GM21360 (cell line): ENCODE results near the gene GGN.
"Not testable (repeated sequence)": the region's sequence is repeated elsewhere in the genome, so short reads cannot be mapped to it uniquely, and the experiment has no call there.

ENCODE experiments used
- ATAC-seq: cut with Tn5 transposase; IDR thresholded peaks from one replicate; pipeline ENCODE4 v1.9.1; 2021; ENCODE audit warnings: mild to moderate bottlenecking, moderate library complexity; ENCODE audit not compliant: unreplicated experiment

GGN gene, protein sequence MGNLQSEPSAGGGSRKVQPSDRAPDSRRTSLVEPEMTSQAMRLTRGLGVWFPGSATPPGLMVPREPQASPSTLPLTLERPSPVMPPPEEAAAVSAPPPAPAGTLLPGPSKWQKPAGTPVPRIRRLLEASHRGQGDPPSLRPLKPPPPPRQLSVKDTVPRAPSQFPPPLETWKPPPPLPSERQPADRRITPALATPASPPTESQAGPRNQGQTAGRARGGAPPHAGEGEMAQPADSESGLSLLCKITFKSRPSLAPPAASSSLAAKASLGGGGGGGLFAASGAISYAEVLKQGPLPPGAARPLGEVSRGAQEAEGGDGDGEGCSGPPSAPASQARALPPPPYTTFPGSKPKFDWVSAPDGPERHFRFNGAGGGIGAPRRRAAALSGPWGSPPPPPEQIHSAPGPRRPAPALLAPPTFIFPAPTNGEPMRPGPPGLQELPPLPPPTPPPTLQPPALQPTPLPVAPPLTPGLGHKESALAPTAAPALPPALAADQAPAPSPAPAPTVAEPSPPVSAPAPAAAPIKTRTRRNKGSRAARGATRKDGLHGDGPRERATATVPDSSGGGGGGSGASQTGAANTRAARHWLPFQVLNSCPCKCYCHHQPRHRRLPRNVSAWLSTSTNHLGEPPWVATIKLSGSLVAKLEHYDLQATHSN

DNA sequence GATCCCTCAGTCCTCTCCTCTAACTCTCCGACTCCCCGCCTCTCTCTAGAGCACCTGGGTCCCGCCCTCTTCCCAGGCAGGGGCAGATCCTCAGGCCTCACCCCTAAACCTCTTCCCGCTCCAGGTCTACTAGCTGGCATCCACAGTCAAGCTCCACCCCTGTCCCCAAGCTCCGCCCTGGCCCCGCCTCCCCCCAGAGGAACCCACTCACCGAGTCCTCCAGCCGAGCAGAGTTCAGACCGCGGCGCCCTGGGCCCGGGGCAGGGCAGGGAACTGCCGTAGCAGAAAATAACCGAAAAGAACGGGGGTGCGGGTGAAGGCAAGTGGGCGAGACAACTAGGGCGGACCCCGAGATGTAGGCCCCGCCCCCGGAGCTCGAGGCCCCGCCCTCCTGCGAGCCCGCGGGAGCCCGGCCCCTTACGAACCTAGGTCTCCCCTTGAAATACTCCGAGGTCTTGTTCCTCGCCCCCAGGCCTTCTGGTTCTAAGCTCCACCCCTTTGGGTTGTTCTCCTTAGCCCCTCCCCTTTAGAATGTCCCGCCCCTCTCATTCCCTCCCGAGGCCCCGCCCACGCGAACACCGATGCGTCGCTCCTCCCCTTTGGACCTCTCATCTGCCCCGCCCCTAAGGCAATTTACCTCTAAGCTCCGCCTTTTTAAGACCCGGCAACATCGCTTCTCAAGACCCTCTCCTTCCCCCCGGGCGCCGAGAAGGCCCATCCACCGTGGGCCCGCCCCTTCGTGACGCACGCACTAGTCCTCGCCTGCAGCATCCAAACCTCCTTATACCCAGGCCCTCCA lies at the start of gene GGN:
TSS of gene GGN (minus strand) at position 485 of the 799 bp plus-strand sequence. CDS start 773 bp downstream, outside the sequence.
- ATAC-seq, result peak; percentile 41

DNA sequence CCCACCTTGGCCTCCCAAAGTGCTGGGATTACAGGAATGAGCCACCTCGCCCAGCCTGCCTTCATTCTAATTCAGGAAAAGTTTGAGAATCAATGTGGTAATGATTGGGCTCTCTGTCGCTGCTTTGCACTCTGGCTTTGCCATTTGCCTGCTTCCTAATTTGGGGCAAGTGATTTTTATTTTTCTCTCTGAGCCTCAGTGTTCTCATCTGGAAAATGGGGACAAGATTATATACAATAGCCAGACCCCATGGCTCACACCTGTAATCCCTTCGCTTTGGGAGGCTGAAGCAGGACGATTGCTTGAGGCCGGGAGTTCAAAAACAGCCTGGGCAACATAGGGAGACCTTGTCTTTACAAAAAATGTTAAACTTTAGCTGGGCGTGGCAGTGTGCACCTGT lies 49.5 kb upstream of the GGN start:
- no peak for ATAC-seq

DNA sequence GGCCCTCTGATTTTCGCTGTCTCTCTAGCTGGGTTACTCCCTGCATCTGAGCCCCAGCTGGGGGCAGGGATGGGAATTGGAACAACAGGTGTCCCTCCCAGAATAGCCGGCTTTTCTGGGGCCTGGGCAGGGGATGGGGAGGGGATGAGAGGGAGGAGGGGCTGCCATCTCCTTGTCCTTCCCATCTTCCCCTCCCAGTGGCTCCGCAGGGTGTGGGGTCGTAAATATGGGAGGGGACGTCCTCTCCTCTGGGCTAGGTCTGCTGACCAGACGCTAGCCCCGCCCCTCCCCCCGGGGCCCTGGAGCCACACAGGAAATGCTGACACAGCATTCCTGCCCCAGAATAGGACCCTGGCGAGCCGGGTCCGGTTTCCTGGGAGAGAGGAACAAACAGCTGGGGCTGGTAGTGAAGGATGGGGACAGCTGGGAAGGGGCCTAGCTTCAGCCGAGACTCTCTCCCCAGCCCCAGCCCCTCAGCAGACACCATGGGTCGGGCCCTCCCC lies 46.8 kb upstream of the GGN start:
- no peak for ATAC-seq

DNA sequence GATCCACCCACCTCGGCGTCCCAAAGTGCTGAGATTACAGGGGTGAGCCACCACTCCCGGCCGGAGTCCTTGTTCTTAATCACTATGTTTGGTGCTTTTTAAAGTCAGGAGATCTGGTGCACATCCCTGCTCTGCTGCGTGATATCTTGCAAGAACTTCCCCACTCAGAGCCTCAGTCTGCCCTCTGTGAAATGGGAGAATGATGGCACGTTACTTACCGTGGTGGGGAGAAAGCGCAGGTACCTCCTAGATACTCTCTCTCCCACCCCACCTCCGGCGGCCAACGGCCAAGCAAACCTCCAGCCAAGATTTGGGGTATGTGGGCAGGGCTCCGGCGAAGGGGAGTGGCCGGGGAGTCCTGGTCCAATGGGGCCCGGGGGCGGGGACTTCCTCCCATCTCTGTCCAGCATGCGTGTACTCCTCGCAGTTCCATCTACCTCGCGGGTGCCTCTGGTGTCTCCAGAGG lies 45.5 kb upstream of the GGN start, which contains the start of gene RYR1:
TSS of gene RYR1 (plus strand) at position 424 of the 466 bp plus-strand sequence. CDS start 139 bp downstream, outside the sequence.
- ATAC-seq, result no peak

DNA sequence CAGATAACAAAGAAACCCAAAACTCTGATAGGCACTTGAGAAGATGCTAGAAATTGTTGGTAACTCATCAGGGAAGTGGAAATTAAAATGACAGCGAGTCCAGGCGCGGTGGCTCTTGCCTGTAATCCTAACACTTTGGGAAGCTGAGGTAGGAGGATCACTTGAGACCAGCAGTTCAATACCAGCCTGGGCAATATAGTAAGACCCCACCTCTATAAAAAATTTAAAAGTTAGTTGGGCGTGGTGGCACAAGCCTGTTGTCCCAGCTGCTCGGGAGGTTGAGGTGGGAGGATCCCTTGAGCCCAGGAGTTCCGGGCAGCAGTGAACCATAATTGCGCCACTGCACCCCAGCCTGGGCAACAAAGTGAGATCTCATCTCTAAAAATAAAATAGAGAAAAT lies 43.1 kb upstream of the GGN start:
- no peak for ATAC-seq

DNA sequence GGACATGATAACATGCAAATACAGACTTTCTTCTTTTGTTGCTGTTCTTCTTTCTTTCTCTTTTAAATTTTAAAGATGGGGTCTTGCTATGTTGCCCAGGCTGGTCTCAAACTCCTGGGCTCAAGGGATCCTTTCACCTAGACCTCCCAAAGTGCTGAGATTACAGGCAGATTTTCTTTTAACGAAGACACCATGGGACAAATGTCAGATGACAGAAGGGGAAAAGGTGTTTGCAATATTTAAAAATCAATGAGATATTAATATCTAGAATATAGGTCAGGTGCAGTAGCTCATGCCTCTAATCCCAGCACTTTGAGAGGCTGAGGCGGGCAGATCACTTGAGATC lies 42.0 kb upstream of the GGN start:
- ATAC-seq, result no peak

DNA sequence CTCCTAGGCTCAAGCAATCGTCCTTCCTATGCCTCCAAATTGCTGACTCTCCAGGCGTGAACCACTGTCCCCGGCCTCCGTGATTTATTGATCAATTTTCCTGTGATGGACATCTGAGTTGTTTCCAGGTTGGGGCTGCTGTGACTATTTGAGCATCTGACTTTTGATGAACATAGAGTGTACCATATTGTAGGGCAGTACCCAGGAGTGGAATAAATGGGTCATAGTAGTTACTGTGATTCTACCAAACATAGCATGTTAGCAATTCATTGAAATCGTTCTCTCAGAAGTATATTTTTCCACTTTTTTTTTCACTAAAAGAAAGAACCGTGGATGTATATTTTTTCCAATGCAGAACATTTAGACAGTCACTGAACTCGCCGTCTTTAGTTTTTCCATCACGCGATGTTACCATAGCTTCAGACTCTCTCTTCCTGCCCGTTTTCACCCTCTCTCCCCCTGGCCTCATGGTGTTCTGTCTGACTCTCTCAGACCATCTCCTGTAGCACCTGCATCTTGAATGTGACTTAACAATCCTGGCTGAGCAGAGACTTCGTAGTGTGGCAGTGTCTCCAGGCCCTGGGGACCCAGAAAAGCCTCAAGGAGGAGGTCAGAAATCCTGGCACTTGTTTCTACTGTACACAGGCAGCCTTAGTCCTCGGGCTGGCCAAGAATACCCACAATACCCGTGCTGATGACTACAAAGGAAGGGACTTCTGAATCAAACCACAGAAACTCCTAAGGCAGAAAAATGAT lies 41.4 kb upstream of the GGN start:
- no peak for ATAC-seq

DNA sequence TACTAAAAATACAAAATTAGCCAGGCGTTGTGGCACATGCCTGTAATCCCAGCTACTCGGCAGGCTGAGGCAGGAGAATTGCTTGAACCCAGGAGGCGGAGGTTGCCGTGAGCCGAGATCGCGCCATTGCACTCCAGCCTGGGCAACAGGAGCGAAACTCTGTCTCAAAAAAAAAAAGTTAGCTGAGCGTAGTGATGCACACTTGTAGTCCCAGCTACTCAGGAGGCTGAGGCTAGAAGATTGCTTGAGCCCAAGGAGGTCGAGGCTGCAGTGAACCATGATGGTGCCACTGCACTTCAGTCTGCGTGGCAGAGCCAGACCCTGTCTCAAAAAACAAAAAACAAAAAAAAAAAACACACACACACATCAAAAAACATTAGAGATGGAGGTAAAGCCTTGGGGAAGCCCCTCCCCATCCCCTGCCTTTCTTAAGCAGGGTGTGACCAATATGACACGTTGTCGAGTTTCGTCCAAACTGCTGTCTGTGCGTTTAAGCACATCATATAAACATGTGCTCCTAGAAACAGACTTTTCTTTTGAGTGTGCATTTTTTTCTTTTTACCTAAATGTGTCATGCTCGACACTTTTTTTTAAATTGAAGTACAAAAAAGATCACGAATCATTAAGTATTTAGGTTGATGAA lies 39.3 kb upstream of the GGN start:
- ATAC-seq, result not testable (repeated sequence)

DNA sequence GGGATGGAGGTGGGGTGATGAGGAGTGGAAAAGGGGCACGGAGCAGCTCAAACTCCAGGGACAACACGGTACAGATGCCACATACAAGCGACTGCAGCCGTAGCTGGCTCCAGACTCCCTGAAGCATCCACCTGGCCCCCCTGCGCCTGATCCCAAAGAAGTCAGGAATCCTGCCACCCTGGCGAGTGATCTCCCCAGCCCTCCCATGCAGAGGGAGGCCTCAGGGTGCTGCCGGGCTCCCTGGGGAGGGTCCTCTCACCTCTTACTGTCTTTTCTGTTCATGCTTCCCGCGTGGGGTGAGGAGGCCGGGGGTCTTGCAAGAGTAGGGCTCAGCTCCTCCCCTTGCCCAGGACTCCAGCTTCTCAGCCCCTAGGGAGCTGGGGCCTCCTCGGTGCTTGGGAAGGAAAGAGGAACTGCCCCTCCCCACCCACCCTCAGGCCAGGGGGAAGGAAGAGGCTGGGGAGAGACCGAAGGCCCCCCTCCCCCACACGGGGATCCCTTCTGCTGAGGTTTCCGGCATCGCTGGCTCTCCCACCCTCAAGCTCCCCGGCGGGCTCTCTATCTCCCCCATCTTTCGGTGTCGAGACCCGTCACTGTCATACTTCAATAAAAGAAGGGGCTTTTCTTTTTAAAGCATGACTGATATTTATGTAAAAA lies 38.1 kb upstream of the GGN start, which contains the start of gene RASGRP4:
TSS of gene RASGRP4 (minus strand) at position 410 of the 657 bp plus-strand sequence. CDS start at position 282, 128 bp downstream.
- no peak for ATAC-seq

DNA sequence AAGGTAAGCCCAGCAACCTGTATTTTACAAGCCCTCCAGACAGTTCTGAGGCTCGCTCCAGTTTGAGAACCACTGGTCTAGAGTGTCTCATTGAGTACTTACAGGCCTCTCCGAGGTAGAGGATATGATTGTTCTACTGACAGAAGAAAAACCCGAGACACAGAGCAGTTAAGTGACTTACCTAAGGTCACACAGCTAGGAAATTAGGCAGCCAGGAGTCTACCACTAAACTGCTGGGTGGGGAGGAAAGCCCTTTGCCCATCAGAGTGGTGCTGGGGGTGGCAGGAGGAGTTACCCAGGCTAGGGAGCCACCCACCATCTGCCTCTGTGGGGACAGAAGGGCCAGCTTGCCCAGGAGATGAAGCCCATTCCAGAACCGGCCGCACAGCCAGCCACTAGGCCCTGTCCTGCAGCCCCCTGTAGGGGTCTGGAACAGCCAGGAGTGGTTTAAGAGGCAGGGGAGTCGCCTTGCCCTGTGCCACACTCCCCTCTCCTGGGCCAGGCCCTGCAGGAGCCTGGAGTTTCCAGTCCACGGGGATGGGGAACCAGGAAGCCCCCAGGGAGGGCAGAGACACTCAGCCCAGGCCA lies 37.5 kb upstream of the GGN start:
- ATAC-seq, result no peak

DNA sequence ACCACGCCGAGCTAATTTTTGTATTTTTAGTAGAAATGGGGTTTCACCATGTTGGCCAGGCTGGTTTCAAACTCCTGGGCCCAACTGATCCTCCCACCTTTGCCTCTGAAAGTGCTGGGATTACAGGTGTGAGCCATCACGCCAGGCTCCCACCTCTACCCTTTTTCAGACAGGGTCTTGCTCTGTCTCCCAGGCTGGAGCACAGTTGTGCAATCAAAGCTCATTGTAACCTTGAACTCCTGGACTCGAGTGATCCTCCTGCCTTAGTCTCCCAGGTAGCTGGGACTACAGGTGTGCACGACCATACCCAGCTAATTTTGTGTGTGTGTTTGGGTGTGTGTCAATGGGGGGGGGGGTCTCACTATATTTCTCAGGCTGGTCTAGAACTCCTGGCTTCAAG lies 36.4 kb upstream of the GGN start:
- ATAC-seq, result no peak

DNA sequence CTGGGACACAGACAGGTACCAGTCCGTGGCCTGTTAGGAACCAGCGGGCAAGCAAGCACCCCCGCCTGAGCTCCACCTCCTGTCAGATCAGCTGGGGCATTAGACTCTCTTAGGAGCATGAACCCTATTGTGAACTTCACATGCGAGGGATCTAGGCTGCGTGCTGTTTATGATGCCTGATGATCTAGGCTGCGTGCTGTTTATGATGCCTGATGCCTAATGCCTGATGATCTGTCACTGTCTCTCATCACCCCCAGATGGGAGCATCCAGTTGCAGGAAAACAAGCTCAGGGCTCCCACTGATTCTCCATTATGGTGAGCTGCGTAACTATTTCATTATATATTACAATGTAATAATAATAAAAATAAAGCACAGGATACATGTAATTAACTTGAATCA lies 34.6 kb upstream of the GGN start:
- no peak for ATAC-seq

DNA sequence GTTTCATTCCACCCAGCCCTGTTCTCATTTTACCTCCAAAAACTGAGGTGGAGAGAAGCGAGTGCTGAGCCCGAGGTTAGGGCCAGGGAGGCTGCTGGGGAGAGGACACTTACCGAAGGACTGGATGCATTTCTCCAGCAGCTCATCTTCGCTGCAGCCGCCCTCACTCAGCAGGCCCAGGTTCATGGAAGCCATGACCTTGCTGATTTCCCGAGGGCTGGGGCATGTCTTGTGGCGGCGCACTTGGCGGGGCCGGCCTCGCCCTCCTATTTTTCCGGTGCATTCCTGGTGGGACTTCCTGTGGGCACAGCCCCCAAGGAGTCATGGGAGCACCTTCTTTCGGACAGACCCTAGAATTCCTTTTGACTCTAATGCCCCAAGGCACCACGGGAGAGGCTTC lies 34.0 kb upstream of the GGN start:
- no peak for ATAC-seq

DNA sequence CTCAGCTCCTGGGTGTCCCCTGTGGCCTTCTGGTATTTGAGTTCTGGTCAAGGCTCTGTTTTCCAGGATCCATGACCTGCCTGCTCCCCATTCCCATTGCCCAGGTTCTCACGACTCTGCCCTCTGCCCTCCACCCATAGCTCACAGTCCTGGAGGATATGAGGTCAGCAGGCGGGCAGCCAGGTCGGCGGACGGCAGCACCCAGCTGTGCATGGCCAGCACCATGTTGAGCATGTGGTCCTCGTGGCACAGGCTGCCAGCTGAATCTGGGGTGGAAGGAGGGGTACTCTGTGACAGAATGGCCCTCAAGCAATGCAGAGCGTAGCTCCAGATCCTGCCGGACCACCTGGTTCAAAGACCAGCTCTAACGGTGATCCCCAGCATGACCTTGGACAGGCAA lies 33.1 kb upstream of the GGN start:
- ATAC-seq, result no peak

DNA sequence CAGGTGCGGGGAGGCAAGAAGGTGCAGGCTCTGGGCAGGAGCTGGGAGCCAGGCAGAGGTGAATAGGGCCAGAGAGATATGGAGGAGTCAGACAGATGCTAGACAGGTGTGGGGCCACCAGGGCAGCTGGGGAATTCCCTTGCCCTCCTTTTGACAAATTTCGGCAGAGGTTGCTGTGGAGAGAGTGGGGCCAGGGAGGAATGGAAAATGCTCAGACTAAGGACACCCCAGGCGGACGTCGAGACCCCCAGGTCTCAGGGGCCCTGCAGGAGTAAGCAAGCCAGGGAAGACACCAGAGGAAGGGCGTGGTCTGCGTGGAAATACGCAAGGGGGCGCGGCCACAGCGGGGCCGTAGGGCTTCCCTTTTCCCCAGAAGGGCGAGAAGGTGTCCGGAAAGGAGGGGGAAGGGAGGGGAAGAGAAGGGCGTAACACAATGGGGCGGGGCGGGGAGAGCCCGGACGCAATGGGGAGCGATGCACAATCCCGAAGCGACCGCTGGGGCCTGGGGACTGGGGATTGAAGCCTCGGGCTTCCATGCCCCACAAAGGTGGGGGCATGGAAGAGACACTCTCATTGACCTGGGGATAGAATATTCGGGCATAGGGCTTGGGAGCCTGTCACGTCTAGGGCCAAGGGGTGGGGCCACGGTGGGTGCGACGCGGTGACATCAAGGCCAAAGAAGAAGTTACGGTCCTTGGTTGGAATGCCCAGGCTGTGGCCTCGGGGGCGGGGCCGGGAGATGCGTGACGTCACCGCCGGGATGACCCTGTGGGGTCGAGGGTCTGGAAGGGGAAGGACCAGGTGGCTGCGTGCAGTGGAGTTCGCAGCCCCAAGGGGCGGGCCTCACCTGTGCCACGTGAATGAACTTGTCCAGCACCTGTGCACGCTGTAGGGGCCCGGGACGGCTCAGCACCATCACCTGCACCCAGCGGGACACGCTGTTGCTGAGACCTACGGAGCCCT lies 30.0 kb upstream of the GGN start:
- no peak for ATAC-seq

DNA sequence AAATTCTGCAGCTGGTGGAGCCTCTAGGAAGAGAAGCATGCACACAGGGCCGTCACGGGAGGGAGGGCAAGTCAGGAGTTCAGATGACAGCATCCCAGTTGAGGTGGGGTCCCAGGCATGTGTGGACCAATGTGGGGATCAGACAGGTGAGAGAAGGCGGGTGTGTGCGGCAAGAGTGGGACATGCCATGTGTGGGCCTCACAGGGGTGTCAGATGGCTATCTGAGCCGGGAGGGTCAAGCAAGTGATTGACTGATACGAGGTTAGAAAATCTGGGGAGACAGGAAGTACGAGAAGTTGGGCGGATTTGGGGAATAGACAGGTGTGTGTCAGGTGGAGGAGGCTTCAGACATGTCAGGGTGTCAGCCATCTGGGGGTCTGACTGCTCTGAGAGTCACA lies 29.3 kb upstream of the GGN start:
- no peak for ATAC-seq

DNA sequence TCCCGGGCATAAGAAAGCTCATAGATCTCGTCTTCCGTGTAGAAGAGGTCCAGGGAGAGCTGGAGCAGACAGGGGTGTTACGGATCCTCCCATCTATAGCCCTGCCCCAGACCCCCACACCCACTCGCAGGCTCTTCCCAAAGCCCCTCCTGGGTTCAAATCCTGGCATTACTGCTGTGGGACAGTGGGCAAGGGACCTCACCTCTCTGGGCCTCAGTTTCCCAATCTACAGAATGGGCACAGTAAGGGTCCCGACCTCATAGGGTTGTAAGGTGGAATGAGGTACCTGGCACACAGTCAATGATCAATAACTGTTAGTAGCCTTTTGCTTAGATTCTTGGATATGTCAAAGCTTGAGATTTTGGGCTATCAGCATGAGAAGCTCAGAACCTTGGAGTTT lies 25.6 kb upstream of the GGN start:
- no peak for ATAC-seq

DNA sequence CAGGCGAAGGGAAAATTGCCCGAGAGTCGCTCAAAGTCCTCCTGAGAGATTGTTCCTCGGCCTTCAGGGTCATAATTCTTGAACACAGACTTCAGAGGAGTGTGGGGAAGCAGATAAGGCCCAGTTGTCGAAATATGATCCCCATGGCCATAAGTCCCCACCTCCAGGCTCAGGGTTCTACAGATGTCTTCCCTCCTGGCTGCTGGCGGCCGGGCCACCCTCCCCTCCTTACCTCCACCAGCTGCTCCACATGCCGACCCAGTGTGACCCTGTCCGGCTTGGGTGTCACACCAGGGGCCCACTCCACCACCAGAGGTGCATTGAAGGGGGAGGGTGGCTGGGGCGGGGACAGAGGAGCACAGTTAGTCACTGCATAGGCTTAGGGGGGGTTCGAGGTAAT lies 25.1 kb upstream of the GGN start:
- no peak for ATAC-seq
